Measurements from ENCODE around the gene TGM5.

The TGM5 gene

DNA sequence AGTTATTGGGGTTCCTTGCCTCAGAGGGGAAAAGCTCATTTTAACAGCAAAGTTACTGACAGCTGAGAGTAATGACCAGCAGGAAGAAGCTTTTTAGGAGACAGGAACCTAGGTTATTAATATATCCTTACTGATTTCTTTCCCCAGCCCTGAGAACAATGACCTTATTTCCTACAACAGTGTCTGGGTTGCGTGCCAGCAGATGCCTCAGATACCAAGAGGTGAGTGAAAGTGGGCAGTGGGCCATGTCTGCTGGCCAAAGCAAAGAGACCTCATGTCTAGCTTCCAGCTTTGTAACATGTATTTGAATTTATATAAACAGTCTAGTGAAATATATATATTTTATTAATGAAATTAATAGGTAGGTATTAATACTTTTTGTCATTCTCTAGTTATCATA, 76.5 kb downstream of the TGM5 start:
- no peak for DNase-seq (ENCODE audit: low read depth)

DNA sequence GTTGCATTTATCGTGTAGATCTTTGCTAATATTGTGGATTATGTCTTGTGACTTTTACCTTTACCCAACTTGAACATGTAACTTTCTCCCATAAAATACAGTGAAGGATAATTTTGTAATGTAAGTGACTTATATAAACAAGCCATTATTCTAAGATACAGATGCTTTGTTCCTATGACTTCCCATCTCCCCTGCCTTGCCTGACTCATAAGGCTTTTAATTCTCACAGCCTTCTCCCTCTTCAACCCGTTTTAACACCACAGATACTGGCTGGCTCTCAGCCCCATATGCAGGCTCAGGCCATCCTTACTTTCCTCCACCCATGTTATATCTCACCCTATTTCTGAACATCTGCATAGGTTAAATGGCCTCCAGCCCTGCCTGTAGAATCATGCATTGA, 77.4 kb downstream of the TGM5 start:
- no peak for DNase-seq (ENCODE audit: low read depth)

DNA sequence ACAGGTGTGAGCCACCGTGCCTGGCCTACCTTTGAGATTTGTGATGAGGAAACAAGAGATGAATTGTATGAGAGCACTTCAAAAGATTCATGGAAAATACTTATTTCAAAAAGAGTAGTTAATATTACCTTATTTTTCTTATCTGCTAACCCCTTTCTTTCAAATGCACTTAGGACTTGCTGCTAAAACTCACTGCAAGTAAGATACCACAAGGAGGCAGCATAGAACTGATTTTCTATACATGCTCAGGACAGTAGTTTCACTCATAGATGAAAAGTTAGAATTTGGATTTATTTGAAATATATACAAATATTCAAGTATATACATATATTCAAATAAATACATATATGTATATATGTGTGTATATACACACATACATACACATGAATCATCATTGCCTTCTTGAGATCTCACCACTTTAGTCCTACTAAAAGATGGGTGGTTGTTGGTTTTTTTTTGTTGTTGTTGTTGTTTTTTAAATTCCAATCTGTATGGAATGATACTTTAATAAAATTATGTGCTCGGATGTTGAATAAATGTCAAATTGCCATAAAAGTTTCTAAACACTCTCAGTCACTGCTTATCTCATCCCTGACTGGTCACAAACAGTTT, 79.1 kb downstream of the TGM5 start:
- DNase-seq (ENCODE audit: low read depth): no peak

DNA sequence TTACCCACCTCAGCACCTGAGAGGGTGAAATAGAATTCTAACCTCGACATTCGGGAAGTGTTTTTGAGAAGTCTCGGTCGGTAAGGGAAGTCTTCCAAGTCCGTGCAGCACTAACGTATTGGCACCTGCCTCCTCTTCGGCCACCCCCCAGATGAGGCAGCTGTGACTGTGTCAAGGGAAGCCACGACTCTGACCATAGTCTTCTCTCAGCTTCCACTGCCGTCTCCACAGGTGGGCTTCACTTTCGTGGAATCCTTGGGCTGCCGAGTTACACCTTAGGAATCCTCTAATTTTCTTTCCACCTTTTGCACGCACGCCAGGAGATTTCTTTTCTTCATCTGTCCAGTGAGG, 80.8 kb downstream of the TGM5 start:
- DNase-seq (ENCODE audit: low read depth): no peak

DNA sequence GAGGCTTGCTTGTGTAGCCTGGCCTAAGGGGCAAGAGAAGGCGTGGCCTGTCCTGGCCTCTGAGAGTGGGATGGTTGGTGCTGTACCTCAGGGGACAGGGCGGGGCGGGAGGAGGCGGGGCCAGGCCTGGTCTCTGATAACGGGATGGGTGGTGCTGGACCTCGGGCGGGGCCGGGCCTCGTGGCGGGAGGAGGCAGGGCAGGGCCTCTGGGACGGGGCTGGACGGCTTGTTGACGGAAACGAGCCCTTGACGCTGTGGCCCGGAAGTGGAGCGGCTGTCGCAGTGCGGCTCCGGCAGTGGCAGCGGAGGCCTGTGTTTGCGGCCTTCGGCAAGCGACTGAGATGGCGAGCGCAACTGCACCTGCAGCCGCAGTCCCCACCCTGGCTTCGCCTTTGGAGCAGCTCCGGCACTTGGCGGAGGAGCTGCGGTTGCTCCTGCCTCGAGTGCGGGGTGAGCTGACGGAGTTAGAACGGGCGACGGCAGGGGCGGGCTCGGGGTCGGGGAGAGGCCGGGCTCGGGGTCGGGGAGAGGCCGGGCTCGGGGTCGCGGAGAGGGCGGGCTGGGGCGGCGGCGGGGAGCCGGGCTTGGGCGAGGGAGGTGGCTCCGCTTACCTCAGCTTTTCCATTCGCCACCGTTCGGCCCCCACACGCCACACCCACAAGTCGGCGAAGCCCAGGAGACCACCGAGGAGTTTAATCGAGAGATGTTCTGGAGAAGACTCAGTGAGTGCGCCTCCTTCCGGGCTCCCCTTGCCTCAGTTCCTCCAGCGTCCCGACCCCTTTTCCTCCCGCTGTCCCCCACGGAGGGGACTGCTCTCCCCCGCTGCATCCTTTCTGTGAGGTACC, 81.3 kb downstream of the TGM5 start, which contains the start of gene CCNDBP1:
Gene CCNDBP1, plus strand, starts transcription at position 247 of the 846 bp plus-strand sequence. Its CDS starts 96 bp downstream, at position 343.
- peak; percentile 51 for DNase-seq (ENCODE audit: low read depth)

DNA sequence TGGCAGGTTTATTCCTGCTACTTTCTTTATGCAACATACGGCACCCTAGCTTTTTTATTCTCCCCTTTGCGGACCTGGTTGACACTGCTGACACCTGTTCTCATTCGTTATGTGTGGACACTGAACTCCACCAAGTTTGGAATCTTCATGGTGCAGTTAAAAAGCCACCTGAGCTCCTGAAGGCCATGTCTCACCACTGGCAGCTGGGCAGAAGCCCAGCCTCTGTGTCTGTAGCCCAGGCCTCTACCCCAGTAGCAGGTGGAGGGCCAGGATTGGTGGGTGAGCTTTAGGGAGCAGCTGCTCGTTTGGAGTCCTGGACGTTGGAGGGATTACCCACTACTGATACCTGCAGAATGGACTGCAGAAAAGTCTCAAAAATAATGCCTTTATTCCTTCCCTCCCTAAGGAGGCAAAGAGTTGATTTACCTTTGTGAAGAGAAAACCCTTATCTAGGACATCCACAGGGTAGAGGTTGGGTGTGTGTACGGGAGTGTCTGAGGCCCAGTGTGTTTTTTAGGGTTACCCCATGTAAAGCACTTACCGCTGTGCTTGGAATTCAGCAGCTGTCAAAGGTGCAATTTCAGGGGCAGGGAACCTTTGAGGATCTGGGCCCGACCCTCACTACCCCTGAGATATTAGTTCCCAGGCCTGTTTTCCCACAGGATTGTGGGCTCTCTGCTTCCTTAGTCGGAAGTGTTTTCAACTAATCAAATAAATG, 82.2 kb downstream of the TGM5 start:
- DNase-seq (ENCODE audit: low read depth): no peak

DNA sequence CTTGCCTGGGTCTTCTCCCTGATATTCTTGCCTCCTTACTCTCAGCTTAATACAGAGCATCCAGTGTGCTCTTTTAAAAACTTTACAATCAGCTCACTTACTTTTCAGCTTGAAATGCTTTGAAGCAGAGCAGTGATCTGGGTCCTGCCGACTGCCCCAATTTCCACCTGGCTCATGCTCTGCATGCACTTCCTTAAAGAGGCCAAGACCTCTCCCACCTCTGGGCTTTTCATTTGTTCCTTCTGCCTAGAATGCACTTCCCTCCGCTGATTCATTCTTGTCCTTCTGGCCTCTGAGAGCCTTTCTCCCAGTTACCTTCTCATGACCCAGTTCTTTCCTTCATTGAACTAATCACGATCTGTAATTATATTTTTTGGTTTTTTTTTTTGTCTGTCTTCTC, 83.5 kb downstream of the TGM5 start:
- DNase-seq (ENCODE audit: low read depth): no peak

All from GM04503 (cell line).